Left hindlimb (tissue), 1 donor: ENCODE measurements around the gene SPTB.
"Not testable (repeated sequence)": the region's sequence is repeated elsewhere in the genome, so short reads cannot be mapped to it uniquely, and the experiment has no call there.

ENCODE experiments used
- DNase-seq: peaks from one replicate; pipeline ENCODE4 v3.0.0-alpha.2; 2018

Gene SPTB

DNA sequence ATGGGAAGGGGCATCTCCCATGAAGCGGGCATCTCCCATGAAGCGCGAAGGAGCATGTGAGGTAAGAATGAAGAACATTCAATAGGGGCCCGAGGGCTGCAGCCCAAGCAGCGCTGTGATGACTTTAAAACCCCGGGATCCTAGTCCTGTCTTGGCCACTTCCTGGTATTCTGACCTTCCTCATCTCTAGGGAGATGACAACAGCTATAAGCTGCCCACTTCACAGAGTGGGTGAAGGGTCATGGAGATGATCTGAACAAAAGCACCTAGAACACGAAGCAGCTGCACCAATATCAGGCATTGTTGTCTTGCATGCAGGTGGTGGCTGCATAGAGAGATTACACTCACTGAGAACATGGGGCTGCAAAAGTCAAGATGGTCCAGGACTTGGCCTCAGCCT lies 64.5 kb downstream of the SPTB start:
- no peak for DNase-seq

DNA sequence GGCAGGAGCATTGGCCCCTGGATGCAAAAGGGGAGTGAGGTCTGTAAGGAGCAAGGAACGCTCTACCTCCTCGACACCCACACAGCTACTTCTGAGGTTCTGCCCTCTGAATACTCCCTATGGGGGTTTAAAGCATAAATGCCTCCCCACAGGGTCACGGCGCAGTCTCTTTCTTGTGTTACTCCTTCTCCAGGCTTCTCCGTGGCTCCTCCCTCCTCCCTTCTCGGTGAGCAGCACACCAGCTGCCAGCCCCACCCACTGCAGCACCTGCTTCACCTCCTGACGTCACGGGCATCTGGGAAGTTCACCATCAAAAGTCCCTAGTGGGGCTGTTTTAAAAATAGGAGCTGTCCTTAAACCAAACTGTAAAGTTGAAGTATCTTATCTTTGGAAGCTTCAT lies 67.3 kb downstream of the SPTB start:
- no peak for DNase-seq

DNA sequence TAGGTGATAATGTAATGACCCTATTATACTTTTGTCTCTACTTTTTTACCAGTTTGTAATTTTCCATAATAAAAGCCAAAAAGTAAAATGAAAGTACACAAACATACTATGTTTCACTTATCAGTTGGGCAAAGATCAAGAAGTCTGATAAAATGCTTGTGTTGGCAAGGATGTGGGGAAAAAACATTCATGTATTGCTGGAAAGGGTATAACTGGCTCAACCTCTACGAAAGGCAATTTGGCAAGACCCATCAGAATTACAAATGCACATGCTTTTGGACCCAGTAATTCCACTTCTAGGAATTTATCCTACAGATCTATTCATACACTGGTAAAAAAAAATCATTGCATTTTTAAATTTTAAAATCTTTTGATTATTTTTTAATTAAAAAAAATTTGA lies 68.0 kb downstream of the SPTB start:
- DNase-seq, result no peak

GRCh38 chr14:64808449-64808848 lies 71.3 kb downstream of the SPTB start:
- DNase-seq, result no peak

DNA sequence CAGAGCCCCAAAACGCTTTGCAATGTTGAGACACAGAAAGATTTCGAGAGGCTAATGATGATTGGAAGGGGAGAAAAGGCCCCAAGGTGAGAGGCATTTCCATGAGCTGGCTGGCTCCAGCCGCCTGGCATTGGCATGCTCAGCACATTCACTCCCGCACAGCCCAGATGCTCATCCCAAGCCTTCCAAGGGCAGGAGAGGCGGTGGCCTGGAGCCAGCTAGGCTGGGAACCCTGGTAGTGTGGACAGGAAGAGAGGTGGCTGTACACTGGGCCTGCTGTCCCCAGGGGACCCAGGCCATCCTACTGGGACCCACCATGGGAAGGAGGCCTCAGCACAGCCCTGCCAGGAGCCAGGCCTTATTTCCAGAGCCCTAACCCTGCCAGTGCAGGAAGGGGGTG lies 72.2 kb downstream of the SPTB start:
- no peak for DNase-seq

GRCh38 chr14:64806862-64807495 lies 72.7 kb downstream of the SPTB start:
- no peak for DNase-seq

- DNase-seq, result no peak
These were observed 73.4 kb downstream of the SPTB start for GRCh38 chr14:64806202-64806861.

DNA sequence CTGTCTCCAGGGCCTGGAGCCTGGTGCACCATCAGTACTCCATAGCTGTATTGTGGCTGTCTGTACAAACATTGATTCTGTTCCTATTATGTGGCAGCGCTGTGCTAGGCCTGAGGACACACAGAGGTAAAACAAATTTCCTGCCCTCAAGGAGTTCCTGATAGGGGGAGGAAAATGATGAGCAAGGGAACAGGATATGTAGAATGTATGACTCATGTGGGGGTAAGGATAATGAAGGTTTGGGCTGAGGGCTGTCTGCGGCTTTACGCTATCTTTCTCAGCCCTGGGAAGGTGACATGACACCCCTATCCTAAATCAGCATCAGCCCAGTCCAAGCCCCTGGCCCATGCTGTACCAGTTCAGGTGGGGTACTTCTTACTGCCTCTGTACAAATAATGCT lies 74.1 kb downstream of the SPTB start:
- not testable (repeated sequence) for DNase-seq

DNA sequence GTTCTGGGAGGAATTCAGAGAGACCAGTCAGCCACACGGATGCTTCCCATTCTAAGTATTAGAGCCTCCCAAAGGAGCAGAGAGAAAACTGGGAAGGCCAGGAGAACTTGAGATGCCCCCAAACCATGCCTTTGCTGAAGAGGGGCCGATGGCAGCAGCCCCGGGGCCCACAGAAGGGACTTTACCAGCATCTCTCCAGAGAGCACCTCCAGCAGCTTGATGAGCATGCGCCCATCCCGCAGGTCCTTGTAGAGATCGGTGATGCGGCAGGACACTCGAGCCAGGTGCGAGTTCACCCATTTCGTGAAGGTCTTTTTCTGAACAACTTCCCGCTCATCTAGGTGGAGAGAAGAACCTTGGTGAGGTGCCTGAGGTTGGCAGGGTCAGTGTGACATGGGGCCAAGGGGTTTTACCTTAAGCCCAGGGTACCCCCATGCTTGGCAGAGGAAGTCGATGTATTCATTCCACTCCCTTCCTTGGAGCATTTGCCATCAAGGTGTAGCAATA lies 74.9 kb downstream of the SPTB start:
- no peak for DNase-seq

GRCh38 chr14:64801800-64802199 lies 77.9 kb downstream of the SPTB start:
- DNase-seq, result no peak

- no peak for DNase-seq
These were observed 78.7 kb downstream of the SPTB start for GRCh38 chr14:64801046-64801445.

DNA sequence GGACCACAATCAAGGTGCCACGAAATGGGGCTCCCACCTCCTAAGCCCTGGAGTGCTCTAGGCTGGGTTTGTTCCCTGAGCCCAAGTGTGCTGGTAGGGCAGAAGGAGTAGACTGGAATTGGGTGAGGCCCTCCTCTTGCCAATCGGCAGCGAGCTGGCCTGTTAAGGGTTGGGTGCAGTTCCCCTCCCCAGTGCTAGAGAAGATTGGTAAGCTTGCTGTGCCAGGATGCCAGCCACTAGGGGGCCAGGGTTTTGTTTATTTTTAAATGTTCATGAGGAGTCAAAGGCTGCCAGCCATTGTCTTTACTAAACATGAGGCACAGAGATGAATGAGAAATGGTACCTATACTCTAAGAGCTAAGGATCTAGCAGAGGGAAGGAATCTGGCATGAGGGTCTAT lies 79.7 kb downstream of the SPTB start:
- no peak for DNase-seq

- DNase-seq, result no peak
These were observed 80.2 kb downstream of the SPTB start for GRCh38 chr14:64799555-64799954.

DNA sequence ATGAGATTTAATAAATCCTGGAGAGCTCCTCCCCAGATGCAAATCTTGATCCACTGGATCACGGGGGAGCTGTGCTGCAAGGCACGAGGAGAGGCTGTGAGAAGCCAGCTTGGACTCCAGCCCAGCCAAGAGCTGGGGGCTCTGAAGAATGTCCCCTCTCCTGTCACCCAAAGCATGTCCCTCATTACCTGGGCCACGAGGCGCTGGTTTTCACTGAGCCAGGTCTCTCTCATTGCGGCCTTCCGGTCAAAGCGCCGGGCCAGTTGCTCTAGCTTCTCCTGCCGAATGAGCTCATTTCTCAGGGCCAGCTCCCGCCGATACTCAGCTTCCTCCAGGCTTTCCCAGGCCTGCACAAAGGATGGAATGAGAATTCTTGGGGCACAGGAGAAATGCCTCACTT lies 83.3 kb downstream of the SPTB start:
- DNase-seq, result no peak

GRCh38 chr14:64795921-64796320 lies 83.8 kb downstream of the SPTB start:
- DNase-seq, result no peak

DNA sequence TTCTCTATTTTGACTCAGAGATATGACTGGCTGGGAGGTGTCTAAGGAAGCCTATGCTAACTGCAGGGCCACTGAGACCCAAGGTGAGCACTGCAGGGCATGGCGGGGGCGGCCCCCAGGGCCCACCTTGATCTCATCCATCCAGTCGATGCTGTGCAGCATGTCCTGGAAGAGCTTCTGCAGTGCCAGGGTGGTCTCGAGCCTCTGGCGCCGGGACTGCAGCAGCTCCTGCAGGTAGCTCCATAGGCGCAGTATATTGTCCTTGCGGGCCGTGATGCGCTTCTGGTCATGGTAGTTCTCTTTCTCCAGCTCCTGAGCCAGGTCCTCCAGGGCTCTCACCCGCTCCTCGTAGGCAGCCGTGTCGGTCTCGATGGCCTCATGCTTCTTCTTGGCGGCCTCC lies 84.5 kb downstream of the SPTB start:
- DNase-seq, result no peak

DNA sequence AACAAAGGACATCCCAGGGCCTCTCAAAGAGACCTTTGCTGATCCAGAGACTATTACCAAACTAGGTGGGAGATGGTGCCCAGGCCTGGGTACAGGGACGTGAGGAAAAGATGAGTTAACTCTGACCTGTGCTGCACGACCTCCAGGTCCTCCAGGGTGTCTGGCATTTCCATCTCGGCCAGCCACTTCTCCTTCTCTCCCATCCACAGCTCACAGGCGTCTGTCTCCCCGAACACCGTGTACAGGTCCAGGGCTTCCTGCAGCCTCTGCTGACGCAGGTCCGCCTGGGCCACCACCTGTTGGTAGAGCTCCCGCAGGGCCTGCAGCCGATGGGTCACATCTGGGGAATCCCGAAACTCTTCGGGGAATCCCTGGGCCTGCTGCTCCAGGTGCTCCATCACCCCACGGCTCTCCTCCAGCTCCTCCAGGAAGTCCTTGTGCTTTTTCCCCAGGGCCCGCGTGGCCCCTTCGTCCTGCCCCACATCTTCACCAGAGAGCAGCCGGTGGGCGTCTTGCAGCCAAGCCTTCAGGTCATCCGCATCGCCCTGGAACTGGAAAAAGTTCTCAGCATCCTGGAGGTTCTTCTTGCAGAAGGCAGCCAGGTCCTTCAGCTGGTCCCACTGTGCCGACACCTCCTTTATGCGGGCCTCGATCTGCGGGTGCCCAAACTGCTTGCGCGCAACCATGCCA lies 86.7 kb downstream of the SPTB start:
- no peak for DNase-seq

GRCh38 chr14:64792231-64792630 lies 87.5 kb downstream of the SPTB start:
- no peak for DNase-seq

- no peak for DNase-seq
These were observed 89.2 kb downstream of the SPTB start for GRCh38 chr14:64790478-64790877.

- no peak for DNase-seq
These were observed 90.0 kb downstream of the SPTB start for GRCh38 chr14:64789696-64790095.

DNA sequence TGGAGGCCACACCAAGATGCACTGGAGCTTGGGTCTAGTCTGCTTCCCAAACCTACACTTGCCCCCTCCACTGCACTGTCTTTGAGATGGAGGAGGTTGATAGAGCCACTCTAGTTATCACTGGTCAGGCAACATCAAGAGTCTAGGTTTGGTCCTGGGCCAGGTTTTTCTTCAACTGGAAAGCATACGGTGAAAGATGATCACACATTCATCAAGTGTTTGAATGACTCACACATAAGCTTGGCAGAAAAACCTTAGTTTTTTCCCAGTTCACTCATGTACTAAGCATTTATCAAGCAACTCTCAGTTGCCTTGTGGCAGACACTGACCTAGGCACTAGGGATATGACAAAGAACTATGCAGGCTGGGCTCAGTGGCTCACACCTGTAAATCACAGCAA lies 91.0 kb downstream of the SPTB start:
- DNase-seq, result no peak

DNA sequence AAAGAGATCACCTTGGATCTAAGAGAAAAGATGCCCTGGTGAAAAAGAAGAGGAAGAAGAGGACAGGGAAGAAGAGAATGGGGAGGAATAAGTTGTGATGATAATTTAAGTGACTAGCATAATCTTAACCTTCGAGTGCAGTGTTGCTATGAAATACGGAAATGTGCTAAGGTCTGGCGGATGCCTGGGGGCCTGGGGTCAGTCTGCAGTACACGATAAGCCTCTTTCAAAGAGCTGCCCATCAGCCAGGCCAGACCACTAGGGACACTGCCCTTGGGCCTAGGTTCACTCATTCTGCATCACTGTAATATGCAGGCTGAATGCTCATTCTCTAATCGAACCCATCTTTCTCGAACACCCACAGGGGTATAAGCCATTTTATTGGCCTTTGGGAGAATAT lies 92.1 kb downstream of the SPTB start:
- DNase-seq, result no peak

DNA sequence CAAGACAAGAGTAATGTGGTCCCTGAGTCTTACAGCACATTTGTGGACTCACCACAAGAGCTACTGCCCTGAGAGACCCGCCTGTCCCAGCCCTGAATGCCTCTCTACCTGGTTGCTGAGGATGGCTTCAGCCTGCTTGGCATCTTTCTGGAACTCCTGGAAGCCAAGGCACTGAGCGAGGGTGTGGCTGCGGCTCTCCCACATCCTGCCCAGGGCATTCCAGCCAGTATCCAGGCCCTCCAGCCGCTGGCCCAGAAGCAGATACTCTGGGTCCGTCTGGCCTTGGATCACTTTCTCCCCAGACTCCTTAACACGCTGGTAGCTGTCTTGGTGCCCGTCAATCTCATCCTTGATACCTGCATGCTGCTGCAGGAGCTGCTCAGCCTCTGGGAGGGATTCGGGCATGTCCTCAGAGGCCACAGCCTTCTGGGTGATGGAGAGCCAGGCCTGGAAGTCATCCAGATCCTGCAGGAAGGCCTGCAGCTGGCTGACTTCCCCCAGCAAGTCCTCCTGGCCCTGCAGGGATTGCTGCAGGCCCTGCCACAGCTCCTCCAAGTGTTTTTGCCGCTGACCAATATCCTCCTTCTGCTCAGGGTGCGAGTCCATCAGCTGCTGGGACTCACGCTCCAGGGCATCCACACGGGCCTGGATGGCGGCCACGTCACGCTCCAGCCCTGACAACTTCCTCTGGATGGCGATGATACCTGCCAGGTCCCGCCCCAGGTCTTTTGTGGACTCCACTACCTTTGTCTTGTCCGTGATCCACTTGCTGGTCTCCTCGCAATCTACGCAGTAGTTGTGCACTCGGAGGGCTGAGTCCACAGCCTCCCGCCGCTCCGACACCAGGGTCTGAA lies 93.2 kb downstream of the SPTB start:
- DNase-seq, result no peak
